ENCODE measurements around the gene SLIT3.

DNA sequence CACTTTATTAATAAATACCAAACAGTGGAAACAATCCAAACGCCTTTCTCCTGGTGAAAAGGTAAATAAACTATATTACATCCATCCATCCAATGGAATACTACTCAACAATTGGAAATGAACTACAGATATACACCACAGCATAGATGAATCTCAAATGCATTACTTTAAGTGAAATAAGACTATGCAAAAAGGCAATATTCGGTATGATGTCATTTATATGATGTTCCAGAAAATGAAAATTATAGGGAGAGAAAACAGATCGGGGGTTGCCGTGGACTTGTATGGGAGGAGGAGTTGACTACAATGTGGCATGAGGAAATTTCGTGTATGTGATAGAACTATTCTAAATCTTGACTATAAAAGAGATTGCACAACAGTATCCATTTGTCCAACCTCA is 27.5 kb upstream of the SLIT3 start:
- no peak for TF ChIP-seq CTCF (conservative IDR thresholded peaks at IDR 0.05)
- TF ChIP-seq EZH2 (IDR thresholded peaks at IDR 0.05; ENCODE audit: low read depth): no peak

Measured in PC-9 (cell line).